Measurements from ENCODE around the gene SFRP4.

The SFRP4 gene

GRCh38 chr7:37933018-37933566, 16.5 kb upstream of the SFRP4 start:
- no peak for TF ChIP-seq RAD21 (IDR thresholded peaks at IDR 0.05; ENCODE audit: low read depth)
- no peak for TF ChIP-seq TCF12 (IDR thresholded peaks at IDR 0.05; ENCODE audit: low read depth)
- no peak for TF ChIP-seq FOXM1 (IDR thresholded peaks at IDR 0.05; ENCODE audit: borderline replicate concordance, low read depth)
- TF ChIP-seq NFIC (IDR thresholded peaks at IDR 0.05), result no peak
- TF ChIP-seq USF1 (IDR thresholded peaks at IDR 0.05), result no peak
- TF ChIP-seq EGR1 (IDR thresholded peaks at IDR 0.05), result no peak
- no peak for TF ChIP-seq CEBPB (IDR thresholded peaks at IDR 0.05)
- TF ChIP-seq EP300 (IDR thresholded peaks at IDR 0.05; ENCODE audit: borderline replicate concordance), result no peak
- no peak for TF ChIP-seq MAX (IDR thresholded peaks at IDR 0.05)
- no peak for TF ChIP-seq REST (IDR thresholded peaks at IDR 0.05; ENCODE audit: low read depth)
- no peak for TF ChIP-seq TAF1 (IDR thresholded peaks at IDR 0.05; ENCODE audit: low read depth)
- no peak for TF ChIP-seq YY1 (IDR thresholded peaks at IDR 0.05; ENCODE audit: low read depth)

- TF ChIP-seq TAF1 (IDR thresholded peaks at IDR 0.05; ENCODE audit: low read depth), result no peak
- no peak for TF ChIP-seq RAD21 (IDR thresholded peaks at IDR 0.05; ENCODE audit: low read depth)
- TF ChIP-seq CEBPB (IDR thresholded peaks at IDR 0.05), result no peak
- no peak for TF ChIP-seq USF1 (IDR thresholded peaks at IDR 0.05)
- TF ChIP-seq TCF12 (IDR thresholded peaks at IDR 0.05; ENCODE audit: low read depth), result no peak
These were observed 15.9 kb upstream of the SFRP4 start for GRCh38 chr7:37932543-37932942.

- TF ChIP-seq USF1 (IDR thresholded peaks at IDR 0.05) (no peak), RAD21 (IDR thresholded peaks at IDR 0.05; ENCODE audit: low read depth) (no peak), MAX (IDR thresholded peaks at IDR 0.05) (no peak), YY1 (IDR thresholded peaks at IDR 0.05; ENCODE audit: low read depth) (no peak), CEBPB (IDR thresholded peaks at IDR 0.05) (no peak), EGR1 (IDR thresholded peaks at IDR 0.05) (no peak), TEAD4 (IDR thresholded peaks at IDR 0.05) (no peak), FOXM1 (IDR thresholded peaks at IDR 0.05; ENCODE audit: borderline replicate concordance, low read depth) (no peak), NFIC (IDR thresholded peaks at IDR 0.05) (no peak), CREB1 (IDR thresholded peaks at IDR 0.05; ENCODE audit: low read depth) (no peak), EP300 (IDR thresholded peaks at IDR 0.05; ENCODE audit: borderline replicate concordance) (no peak), REST (IDR thresholded peaks at IDR 0.05; ENCODE audit: low read depth) (no peak), TAF1 (IDR thresholded peaks at IDR 0.05; ENCODE audit: low read depth) (no peak), TCF12 (IDR thresholded peaks at IDR 0.05; ENCODE audit: low read depth) (no peak), ZBTB7A (IDR thresholded peaks at IDR 0.05; ENCODE audit: low read depth) (no peak)
These were observed 13.8 kb upstream of the SFRP4 start for GRCh38 chr7:37930226-37930948.

- TF ChIP-seq MAX (IDR thresholded peaks at IDR 0.05) (no peak), RAD21 (IDR thresholded peaks at IDR 0.05; ENCODE audit: low read depth) (no peak), ZBTB7A (IDR thresholded peaks at IDR 0.05; ENCODE audit: low read depth) (no peak), YY1 (IDR thresholded peaks at IDR 0.05; ENCODE audit: low read depth) (no peak), TEAD4 (IDR thresholded peaks at IDR 0.05) (no peak), TCF12 (IDR thresholded peaks at IDR 0.05; ENCODE audit: low read depth) (no peak), NFIC (IDR thresholded peaks at IDR 0.05) (no peak), FOXM1 (IDR thresholded peaks at IDR 0.05; ENCODE audit: borderline replicate concordance, low read depth) (no peak), CREB1 (IDR thresholded peaks at IDR 0.05; ENCODE audit: low read depth) (no peak), EP300 (IDR thresholded peaks at IDR 0.05; ENCODE audit: borderline replicate concordance) (no peak), REST (IDR thresholded peaks at IDR 0.05; ENCODE audit: low read depth) (no peak), USF1 (IDR thresholded peaks at IDR 0.05) (no peak)
These were observed 12.3 kb upstream of the SFRP4 start for GRCh38 chr7:37928878-37929277.

All from Ishikawa (cell line).